NCI-H2227 (cell line): ENCODE measurements around the gene CAPN13.
"Not testable (repeated sequence)": the region's sequence is repeated elsewhere in the genome, so short reads cannot be mapped to it uniquely, and the experiment has no call there.

ENCODE experiments used
- DNase-seq: peaks from one replicate; lab custom pipeline; 2025; ENCODE audit not compliant: unreplicated experiment; lab: John Stamatoyannopoulos, UW

The CAPN13 gene

GRCh38 chr2:30706534-30707303 is 100.5 kb downstream of the CAPN13 start:
- DNase-seq = peak; percentile 49

- no peak for DNase-seq
Observed at GRCh38 chr2:30705711-30706533, 101.3 kb downstream of the CAPN13 start.

- no peak for DNase-seq
Observed at GRCh38 chr2:30705056-30705455, 102.2 kb downstream of the CAPN13 start.

- DNase-seq = no peak
Observed at GRCh38 chr2:30704309-30705020, 102.8 kb downstream of the CAPN13 start.

GRCh38 chr2:30702694-30703093 is 104.6 kb downstream of the CAPN13 start:
- DNase-seq = no peak

- no peak for DNase-seq
Observed at GRCh38 chr2:30701782-30702181, 105.5 kb downstream of the CAPN13 start.

GRCh38 chr2:30697242-30698103 is 109.8 kb downstream of the CAPN13 start:
- not testable (repeated sequence) for DNase-seq

- DNase-seq = no peak
Observed at GRCh38 chr2:30695749-30696148, 111.5 kb downstream of the CAPN13 start.

GRCh38 chr2:30694286-30695055 is 112.8 kb downstream of the CAPN13 start:
- DNase-seq = no peak

GRCh38 chr2:30693821-30694281 is 113.4 kb downstream of the CAPN13 start:
- no peak for DNase-seq

GRCh38 chr2:30692829-30693275 is 114.4 kb downstream of the CAPN13 start:
- no peak for DNase-seq

- no peak for DNase-seq
Observed at GRCh38 chr2:30691948-30692828, 115.1 kb downstream of the CAPN13 start.

- DNase-seq = no peak
Observed at GRCh38 chr2:30691091-30691947, 115.9 kb downstream of the CAPN13 start.

- no peak for DNase-seq
Observed at GRCh38 chr2:30690126-30690561, 117.1 kb downstream of the CAPN13 start.

GRCh38 chr2:30689496-30690125 is 117.6 kb downstream of the CAPN13 start:
- no peak for DNase-seq

- DNase-seq = peak; percentile 76
Observed at GRCh38 chr2:30688956-30689401, 118.3 kb downstream of the CAPN13 start.

GRCh38 chr2:30686669-30687068 is 120.6 kb downstream of the CAPN13 start:
- DNase-seq = peak; percentile 40
